Activated naive CD4-positive, alpha-beta T cell (primary cell): Measurements from ENCODE around the gene OPN4.

ENCODE experiments used
- DNase-seq, 4 experiments: peaks; one replicate each; lab custom pipeline; 2025; lab: John Stamatoyannopoulos, UW

The OPN4 gene

GRCh38 chr10:86681047-86681446, 26.7 kb downstream of the OPN4 start:
- no peak for DNase-seq

DNA sequence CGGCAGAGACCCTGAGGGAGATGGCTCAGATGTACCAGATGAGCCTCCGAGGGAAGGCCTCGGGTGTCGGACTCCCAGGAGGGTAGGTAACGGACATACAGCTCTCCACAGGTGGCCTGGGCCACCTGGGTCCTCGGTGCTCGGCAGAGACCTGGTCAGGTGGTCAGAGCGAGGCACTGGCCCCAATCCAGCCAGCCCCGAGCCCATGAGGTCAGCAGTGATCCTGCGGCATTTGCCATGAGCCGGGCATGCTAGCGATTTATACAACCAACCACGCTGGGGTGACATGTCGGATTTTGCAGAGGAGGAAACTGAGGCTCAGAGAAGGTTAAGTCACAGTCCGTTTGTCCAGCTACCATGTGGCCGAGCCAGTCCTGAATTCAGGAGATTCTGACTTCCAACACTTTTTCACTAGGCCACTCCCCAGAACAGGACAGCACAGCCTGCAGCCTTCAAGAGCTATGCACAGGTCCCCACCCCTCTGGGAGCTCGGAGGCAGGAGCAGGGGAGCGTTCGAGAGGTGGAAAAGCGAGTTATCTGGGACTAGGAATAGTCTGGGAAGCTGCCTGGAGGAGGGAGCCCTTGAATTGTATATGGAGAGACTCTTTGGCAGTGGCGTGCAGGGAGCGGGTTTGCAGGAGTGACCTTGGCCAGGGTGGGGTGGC, 27.5 kb downstream of the OPN4 start:
- no peak for DNase-seq

DNA sequence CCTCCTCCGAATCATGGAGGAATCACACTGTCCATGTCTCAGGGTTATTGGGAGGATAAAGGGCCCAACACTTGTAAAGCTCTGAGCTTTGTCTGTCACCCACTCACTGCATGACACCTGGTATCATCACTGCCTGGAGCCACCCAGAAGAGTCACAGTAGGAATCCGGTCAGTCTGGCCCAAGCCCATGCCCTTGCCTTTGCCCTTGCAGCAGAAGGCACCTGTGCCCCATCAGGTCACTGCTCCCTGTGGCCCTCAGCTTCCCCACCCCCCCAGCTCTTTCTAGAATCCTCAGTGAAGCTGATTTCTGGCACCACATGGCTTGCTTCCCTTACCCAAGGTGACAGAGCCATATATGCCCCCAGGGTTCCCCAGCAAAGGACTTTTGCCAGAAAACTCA, 28.3 kb downstream of the OPN4 start:
- no peak for DNase-seq

DNA sequence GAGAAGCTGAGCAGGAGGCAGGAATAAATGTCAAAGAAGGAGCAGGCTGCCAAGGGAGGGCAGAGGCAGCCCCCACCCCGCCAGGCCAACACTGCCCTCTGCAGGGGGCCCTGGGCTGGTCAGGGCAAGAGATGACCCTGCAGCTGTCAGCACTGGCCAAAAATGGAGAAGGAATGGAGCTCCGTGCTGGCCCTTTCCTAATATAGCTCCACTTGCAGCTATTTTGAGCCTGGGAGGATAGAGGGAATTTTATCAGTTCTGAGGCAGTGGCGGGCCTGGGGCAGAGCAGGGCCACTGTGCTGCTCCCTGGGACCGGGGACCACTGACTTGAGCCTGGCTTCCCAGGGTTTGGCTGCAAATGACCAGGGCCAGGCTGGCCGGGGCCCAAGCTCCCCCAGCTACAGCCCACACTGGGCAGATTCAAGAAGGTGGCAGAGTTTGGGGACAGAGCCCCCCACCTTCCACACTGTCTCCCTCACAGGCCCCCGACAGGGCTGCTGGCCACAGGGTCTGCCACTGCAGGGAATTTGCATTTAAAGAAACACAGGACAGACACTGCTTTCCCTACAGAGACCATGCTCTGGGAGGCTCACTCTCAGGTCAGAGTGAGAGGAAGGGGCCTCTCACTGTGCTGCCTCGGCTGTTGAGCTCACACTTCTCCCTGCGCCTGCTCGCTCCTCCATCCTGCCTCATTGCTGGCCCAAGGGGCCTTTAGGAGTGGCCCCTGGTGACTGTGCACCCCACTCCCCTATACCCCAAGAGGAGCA, 30.2 kb downstream of the OPN4 start:
- no peak for DNase-seq

GRCh38 chr10:86685416-86685815, 31.1 kb downstream of the OPN4 start:
- DNase-seq = no peak

- DNase-seq = no peak
These were observed 31.7 kb downstream of the OPN4 start for GRCh38 chr10:86685893-86686632.

DNA sequence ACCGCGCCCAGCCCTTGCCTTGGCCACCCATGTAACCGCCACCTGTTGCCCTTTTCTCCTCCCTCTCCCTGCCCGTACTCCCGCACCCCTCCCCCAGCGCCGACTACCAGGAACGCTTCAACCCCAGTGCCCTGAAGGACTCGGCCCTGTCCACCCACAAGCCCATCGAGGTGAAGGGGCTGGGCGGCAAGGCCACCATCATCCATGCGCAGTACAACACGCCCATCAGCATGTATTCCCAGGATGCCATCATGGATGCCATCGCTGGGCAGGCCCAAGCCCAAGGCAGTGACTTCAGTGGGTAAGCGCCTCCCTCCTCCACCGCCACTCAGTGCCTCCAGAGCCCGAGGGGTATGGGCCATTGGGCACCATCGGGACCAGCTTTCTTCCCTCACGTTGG, 32.6 kb downstream of the OPN4 start:
- DNase-seq = no peak

GRCh38 chr10:86687750-86688149, 33.4 kb downstream of the OPN4 start:
- no peak for DNase-seq

DNA sequence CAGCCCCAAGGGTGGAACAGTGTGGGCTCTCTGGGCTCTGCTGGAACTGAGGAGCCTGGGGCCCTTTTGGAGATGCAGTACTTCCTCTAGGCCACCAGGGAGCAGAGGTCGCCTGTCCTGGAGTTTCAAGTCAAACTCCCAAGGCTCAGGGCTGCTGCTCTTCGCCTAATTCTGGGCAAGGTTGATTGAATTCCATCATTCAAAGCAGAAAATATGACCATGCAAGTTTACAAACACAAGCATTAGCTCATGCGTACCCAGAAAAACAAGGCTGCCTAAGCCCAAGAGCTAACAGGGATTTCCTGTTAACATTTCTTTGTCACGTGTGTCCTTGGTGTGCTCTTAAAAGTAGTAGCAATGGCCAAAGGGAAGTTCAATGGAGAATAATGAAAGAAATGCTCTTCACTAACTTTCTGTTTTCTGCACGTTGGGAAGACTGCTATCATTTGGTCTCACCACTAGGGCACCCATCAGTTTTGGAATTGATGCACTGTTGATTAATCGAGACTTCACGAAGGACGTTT, 34.1 kb downstream of the OPN4 start:
- peak in 1 of 4 experiments; percentile 14 for DNase-seq

- no peak for DNase-seq
These were observed 34.8 kb downstream of the OPN4 start for GRCh38 chr10:86689146-86689545.

DNA sequence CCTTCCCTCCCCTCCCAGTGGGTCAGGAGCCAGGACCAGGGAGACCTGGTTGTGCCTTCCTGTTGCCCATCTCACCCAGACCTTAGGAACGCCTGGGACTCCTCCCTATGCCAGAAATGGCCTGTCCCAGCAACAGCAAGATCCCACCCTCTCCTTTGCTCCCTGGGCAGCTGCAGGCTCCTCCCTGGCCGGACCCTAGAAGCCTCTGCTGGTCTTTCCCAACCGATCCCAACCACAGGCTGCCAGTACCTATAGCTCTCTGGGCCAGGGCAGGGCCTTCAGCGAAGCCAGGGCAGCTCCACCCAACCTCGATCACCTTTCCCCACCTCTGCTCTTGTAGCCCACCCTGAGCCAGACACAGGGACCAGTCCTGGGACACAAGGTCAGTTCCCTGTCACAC, 35.9 kb downstream of the OPN4 start:
- no peak for DNase-seq

- DNase-seq = no peak
These were observed 36.3 kb downstream of the OPN4 start for GRCh38 chr10:86690657-86691084.

DNA sequence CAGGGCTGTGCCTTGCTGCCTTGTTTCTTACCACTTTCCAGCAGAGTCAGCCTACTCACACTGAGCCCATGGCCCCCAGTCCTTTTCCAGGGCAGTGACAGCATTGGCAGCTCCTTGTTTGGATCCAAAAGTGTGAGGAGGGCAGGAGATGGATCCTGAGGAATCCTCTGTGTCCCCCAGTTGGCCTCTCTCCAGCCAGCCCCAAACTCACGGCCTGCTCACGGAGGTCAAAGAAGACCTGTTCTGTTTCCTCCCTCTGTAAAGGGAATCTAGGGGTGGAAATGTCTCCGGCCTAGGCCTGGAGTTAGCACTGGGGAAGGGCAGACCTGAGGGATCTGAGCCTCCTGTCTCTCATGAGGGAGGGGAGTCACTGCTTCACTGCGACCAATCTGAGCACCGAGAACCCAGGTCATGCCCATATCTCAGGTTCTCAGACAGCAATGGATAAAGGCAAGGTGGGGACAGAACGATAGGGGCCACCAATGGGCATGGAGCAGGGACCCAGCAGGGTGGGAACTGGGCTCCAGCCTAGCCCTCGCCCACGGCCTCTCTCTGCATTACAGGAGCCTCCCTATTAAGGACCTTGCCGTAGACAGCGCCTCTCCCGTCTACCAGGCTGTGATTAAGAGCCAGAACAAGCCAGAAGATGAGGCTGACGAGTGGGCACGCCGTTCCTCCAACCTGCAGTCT, 37.1 kb downstream of the OPN4 start:
- no peak for DNase-seq

DNA sequence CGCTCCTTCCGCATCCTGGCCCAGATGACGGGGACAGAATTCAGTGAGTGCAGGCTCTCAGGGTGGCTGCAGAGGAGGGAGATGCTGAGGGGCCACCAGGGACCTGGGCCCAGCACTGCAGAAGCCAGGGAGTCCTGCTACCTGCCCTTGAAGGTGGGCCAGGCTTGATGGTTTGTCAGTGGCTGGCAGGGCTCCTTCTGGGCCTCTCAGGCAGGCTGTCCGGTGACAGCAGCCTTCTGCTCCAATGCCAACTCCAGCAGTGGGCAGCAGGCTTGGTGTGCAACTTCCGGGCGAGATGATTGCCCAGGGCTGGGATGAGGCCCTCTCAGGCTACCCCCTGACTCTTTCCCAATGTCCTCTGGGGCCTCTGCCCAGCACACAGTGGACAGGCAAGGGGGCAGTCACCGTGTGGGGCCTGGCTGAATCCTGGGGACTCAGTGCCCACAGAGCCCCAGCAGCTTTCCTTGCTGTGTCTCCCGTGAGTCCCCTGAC, 37.7 kb downstream of the OPN4 start:
- no peak for DNase-seq

DNA sequence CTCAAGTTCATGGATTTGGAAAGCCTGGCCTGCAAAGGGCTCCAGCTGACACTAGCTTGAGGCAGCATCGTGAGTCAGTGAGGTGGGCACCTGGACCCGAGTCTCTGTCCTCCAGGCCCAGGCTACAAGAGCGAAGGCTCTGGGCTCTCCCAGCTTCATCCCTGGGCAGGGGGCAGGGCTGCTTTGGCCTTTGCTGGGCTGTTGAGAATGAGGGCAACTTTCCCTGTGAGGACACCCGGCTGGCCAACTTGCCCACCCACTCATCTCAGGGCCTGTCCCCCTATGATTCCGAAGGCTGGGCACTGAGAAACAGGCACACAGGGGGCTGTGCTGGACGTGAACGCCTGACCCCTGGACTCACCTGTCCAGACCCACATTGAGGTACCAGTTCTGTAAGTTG, 38.3 kb downstream of the OPN4 start:
- DNase-seq = no peak

DNA sequence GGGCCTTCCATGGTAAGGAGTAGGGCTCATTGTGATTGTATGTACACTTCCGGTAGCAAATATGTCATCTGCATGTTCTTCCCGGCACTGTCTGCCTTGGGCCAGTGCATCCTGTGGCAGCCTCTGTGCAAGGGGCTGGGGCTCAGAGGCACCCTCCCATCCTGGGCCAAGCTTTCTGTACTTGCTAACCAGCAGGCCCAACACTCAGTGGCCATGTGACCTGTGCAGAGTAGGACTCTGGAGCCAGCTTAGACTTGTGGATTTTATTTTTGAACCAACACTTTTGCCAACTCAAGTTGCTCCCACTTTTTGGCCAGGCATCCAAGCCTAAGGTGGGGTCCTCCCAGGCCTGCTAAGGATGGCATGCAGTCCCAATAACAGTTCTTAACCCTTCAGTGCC, 38.9 kb downstream of the OPN4 start:
- no peak for DNase-seq

DNA sequence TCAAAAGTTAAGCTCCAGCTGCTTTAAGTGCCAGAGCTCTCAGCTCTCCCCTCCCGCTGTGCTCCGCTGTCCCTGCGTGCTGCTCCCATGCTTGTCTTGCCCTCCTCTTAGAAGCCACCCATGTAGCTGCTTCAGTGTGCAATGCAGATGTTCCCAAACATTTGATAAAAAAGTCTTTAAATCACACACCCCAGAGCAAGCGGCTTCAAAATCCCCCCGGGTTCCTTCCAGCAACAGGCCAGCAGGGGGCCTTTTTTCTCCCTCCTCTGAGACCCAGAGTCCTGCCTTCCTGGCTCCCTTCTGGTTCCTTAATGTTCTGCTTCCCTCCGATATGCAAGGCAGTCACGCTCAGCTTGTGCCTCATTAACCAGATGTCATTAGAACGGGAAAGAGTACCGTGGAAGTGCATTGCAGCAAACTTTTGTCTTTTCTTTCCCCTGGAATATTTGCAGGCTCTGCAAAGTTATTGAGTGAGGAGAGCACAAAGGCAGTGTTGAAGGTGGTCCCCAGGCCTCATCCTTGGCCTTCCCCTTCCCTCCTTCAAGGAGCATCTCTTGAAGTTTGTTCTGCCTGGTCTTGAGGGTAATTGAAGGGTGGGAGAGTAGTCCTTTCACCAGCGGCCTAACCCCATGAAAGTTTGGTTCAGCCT, 39.5 kb downstream of the OPN4 start:
- DNase-seq = peak in 1 of 4 experiments; percentile 25

GRCh38 chr10:86698207-86698940, 44.0 kb downstream of the OPN4 start:
- DNase-seq = no peak

DNA sequence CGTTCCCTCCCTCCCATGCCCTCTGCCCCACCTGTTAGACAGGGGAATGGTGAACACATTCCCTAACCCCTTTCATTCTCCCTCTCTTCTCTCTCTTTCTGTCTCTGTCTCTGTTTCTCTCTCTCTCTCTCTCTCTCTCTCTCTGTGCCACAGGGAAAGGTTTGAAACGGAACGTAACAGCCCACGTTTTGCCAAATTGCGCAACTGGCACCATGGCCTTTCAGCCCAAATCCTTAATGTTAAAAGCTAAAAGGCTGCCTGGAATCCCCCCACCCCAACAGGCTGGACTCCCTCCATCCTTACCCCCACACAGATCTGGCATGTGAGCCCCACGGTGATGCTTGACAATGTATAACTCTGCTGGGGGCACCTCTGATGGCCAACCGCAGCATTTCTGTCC, 44.8 kb downstream of the OPN4 start:
- DNase-seq = no peak

DNA sequence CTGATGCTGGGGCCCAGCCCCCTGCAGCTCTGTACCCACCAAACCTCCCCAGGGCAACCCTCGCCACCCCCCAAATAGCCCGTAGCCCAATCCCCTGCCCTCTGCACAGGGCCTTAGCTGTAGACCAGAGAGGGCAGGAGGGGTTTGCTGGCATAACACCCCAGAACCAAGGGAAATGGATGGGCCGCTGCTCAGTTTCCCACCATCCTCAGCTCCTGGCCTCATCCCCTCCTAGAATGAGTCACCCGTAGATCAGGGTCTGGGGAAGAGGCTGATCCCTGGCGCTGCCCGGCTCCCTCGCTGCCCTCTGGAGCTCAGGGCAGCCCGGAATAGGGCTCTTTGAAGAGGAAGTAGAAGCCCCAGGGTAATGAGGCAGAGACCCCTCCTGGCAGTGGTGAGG, 45.2 kb downstream of the OPN4 start:
- no peak for DNase-seq
